GM11168 (cell line): ENCODE results near the gene EXOG.
"Not testable (repeated sequence)": the region's sequence is repeated elsewhere in the genome, so short reads cannot be mapped to it uniquely, and the experiment has no call there.

Experiments used
- in situ Hi-C: fragments of 300-500 bp; cut with MboI; formaldehyde crosslinking; loops from one replicate; pipeline ENCODE4 v1.12.0; 2022; ENCODE audit warnings: low sequenced_read_pairs; ENCODE audit not compliant: unreplicated experiment

Gene EXOG

GRCh38 chr3:38558864-38559263 lies 62.7 kb downstream of the EXOG start:
- in situ Hi-C loops, result no loop called here

GRCh38 chr3:38560284-38560683 lies 64.1 kb downstream of the EXOG start:
- in situ Hi-C loops, result no loop called here

DNA sequence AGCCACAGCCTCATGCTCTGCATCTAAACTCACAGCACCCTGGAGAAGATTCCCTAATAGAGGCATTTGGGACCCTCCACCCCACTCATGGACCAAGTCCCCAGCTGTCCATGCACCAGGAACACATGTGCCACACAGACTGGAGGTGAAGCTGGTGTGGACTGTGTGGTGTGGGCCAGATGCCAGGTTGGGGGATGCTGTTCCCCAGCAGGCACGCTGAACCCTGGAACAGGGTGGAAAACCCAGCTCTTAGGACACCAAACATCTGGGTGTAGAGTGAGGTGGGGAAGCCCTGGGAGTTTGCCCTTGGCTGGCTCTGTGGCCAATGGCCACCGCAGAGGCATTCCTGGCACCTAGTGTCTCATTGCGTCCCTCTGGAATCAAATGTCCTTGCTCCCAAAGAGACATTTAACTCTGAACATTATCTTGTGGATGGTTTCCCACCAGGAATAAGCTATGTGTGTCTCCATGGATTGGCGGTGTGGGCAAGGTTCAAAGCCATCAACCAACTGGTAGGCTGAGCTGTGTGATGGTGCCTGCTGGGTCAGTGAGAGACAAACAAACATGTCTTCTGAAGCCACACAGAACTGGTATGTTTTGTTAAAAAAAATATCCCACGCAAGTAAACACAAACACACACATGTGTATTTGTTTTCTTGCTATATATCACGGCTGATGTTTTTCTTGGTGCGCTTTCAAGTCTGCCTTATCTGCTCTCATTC lies 65.0 kb downstream of the EXOG start:
- in situ Hi-C loops, result no loop called here

DNA sequence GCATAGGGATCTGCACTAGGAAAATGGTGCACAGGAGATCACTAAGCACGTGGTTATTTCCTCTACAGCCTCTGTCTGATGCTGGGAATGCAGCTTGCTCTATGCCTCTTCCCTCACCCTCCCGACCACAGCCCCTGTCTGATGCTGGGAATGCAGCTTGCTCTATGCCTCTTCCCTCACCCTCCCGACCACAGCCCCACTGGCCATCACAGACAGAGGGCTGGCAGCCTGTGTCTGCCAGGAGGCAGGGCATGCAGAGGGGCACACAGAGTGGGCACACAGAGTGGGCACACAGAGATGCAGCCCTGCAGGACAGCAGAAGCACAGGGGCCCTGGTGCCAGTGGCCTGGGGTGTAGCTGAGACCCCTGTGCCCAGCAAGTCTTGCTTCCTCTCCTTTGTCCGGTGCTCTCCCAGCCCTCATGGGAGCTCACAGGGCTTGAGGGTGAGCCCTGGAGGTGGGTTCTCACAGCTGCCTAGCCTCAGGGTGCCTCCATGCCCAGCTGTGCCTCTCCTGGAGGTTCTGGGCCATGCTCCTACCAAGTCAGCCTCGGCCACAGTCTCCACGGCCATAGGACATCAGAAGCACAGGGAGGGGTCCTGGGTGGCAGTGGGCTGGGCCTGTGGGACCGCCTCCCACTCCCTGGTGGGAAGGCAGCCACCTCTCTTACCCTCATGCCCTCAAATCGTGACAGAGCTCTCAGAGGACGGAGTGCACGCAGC lies 65.8 kb downstream of the EXOG start:
- in situ Hi-C loops, result no loop called here

DNA sequence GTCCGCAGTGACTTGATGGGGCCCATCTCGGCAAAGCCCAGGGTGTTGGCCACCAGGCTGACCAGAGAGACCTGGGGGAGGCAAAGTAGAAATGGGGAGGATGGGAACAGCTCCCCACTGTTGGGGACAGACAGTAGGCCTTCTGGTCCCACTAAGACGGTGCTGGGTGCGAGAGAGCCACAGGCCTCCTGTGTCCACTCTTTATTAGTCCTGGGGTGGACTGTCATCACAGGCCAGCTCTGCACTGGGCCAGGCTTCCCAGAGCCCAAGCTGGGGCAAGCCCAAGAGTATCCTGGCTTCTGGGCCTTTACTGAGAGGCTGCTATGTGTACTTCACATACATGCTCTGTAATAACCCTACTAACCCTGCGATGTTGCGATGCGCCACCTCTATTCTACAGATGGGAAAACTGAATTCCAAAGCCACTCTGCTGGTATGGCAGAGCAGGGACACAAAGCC lies 66.4 kb downstream of the EXOG start:
- in situ Hi-C loops, result no loop called here

- in situ Hi-C loops, result no loop called here
These were observed 67.1 kb downstream of the EXOG start for GRCh38 chr3:38563070-38563885.

GRCh38 chr3:38563886-38564270 lies 67.7 kb downstream of the EXOG start:
- in situ Hi-C loops, result no loop called here

DNA sequence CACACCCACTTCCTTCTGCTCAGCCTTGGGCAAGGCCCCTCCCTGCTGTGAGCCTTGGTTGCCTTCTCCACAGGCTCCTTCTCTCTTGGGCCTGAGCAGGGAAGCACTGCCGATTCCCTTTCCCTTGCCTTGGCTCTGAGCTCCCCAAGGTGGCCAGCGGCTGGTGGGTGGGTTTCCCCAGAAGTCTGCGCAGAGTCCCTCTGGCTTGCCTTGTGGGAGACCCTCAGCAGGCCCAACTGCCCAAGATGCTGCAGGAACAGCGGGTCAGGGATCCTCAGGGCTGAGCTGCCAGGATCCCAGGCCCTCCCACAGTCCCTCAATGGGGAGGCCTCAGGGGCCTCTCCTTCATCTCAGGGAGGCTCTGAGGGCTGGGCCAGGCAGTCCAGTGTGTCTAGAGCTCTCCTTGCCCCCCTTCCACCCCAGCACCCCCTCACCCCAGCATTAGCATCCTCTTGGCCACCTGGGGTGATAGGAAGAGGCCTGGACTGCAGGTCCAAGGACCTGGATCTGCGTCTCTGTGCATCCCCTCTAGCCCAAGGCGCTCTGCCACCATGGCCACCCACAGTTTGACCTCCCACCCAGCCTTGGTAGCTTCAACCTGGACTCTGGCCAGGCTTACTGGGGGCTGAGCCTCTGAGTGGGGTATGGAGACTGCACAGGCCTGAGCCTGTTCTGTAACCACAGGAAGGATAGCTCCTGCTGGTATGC lies 68.6 kb downstream of the EXOG start:
- in situ Hi-C loops, result no loop called here

DNA sequence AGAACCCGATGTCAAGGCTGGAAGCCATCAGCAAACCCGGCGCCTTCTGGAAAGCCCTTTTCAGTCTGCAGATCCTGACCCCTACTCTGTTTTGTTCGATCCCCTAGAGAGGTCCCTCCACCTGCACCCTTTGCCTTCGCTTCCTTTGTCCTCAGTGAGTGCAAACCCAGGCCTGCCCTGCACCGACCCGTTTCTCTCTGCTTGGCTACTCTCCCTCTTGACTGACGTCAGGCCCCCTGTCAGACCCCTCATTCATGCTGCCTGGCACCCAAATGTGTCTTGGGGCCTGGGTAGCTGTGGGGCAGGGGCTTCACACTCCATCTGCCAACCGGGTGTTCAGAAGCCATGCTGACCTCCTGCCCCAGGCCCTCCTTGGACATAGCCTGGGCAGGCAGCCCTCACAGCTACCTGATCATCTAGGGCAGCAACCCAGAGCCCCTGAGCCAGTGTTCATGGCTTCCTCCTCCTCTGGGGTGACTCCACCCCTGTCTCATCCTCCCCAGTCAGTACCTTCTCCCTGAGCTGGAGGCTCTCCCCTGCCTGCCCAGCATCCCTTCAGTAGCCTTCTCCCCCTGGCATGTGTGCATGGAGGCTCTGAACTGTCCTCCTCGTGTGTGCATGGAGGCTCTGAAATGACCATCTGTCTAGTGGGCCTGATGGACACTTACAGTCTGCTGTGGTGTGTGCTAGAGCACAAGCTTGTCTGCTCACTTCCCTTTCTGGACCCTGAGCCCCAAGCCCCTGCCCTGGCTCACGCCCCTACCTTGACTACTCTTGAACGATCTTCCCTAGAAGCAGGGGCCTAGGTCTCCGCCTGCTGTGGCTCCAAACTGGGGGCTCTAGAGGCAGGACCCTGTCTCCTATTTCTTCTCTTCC lies 69.4 kb downstream of the EXOG start:
- in situ Hi-C loops, result no loop called here

DNA sequence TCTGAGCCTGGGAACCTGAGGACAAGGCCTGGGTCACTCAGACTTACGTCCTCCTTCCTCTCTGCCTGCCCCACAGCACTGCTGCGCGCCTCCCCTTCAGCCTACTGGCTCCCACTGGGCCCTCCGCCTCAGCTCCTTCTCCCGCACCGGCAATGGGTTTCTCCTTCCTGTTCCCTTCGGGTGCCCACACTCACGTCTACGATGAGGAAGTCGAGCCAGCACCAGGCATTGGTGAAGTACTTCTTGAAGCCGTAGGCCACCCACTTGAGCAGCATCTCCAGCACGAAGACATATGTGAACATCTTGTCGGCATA lies 70.0 kb downstream of the EXOG start:
- in situ Hi-C loops, result no loop called here

DNA sequence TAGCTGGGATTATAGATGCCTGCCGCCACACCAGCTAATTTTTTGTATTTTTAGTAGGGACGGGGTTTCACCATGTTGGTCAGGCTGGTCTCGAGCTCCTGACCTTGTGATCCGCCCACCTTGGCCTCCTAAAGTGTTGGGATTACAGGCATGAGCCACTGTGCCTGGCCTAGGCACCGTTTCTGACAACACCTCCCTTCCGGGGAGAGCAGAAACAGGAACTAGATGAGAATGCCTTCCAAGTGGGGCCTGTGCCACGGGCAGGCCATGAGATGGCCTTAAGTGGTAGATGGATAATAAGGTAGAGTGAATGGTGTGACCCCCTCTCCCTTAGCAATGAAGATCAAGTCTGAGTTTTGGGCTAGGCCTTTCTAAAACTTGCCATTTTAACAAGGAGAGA lies 70.7 kb downstream of the EXOG start:
- in situ Hi-C loops, result not testable (repeated sequence)

- in situ Hi-C loops, result no loop called here
These were observed 71.4 kb downstream of the EXOG start for GRCh38 chr3:38567498-38567897.

- in situ Hi-C loops, result no loop called here
These were observed 77.0 kb downstream of the EXOG start for GRCh38 chr3:38573111-38573510.

GRCh38 chr3:38573556-38573955 lies 77.4 kb downstream of the EXOG start:
- in situ Hi-C loops, result no loop called here

- in situ Hi-C loops, result no loop called here
These were observed 78.5 kb downstream of the EXOG start for GRCh38 chr3:38574411-38575278.

DNA sequence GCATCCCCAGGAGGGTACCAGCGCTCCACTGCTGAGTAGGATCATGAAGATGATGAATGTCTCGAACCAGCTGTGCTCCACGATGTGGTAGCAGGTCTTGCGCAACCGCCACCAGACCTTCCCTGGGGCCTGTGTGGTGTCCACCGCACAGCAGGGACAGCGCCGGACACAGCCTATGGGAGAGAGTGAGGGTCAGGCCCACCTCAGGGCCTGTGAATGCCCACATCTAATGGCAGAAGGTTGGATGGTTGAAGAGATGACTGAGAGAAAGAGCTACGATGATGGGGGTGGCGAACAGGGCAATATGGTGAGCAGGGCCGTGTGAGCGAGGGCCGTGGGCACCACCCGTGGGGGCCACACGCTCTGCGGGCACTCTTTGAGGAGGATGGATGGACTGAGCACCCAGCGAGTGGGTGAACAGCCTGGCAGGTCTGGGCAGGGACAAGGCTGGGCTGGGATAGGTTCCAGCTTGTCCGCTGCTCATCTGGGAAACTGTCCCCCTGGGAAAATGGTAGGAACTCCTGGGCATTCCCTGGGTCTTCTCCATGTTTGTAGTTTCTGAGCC lies 79.2 kb downstream of the EXOG start:
- in situ Hi-C loops, result no loop called here
